Astrocyte (in vitro differentiated cells and primary cell): ENCODE results near the gene DCBLD1.

ENCODE experiments used
- EZH2 ChIP-seq: IDR thresholded peaks from 2 replicates; pipeline ENCODE4 v1.6.1; 2012; ENCODE audit warnings: mild to moderate bottlenecking, low read length, inconsistent platforms; ENCODE audit not compliant: insufficient read depth
- TF ChIP-seq, protein P1 (sequence below): IDR thresholded peaks from 2 replicates; pipeline ENCODE4 v1.5.1; 2011; ENCODE audit warnings: low read depth, mild to moderate bottlenecking, inconsistent platforms, low read length, moderate library complexity; ENCODE audit not compliant: insufficient read depth

DNA sequence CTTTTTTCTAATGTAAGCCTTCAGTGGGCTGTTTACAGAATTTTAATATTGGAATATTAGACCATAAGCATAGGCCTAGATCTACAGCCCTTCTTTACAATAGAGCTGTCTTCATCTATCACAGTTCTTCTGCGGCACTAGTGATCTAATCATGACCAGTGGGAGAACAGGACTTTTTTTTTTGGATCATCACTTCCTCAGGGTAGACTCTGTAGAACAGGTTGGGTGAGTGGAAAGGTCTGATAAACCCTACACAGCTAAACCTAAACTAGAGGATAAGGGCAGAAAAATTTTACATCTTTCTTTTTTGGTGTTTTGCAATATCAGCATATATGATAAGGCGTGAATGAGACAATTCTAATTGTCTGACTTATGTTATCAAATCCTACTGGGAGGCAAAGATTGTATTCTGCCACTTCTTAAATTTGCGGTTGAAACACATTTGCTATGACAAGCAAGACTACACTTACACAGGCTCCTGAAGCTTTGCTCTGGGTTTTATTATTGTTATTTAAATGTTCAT is 67.7 kb downstream of the DCBLD1 start:
- TF ChIP-seq, protein P1, sequence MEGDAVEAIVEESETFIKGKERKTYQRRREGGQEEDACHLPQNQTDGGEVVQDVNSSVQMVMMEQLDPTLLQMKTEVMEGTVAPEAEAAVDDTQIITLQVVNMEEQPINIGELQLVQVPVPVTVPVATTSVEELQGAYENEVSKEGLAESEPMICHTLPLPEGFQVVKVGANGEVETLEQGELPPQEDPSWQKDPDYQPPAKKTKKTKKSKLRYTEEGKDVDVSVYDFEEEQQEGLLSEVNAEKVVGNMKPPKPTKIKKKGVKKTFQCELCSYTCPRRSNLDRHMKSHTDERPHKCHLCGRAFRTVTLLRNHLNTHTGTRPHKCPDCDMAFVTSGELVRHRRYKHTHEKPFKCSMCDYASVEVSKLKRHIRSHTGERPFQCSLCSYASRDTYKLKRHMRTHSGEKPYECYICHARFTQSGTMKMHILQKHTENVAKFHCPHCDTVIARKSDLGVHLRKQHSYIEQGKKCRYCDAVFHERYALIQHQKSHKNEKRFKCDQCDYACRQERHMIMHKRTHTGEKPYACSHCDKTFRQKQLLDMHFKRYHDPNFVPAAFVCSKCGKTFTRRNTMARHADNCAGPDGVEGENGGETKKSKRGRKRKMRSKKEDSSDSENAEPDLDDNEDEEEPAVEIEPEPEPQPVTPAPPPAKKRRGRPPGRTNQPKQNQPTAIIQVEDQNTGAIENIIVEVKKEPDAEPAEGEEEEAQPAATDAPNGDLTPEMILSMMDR = no peak
- no peak for TF ChIP-seq EZH2
